Astrocyte (in vitro differentiated cells and primary cell): Measurements from ENCODE around the gene PNPLA5. TPM values are rescaled to one million over a fixed set of nuclear protein-coding genes. Genes with fewer than 3 reads are reported as not detected.

Experiments
- DNase-seq: peaks from one replicate; pipeline ENCODE4 v3.0.0-alpha.2; 2010; ENCODE audit warnings: low read depth
- FAIRE-seq: peaks from 2 replicates; lab custom pipeline; 2011; peaks lifted over from hg19 to GRCh38; lab: Jason Lieb, UNC
- H2AFZ ChIP-seq: 2 replicates; pipeline ENCODE4 v1.6.0; 2012; ENCODE audit warnings: low read depth, low read length, inconsistent platforms
- H3K27ac ChIP-seq: 2 replicates; pipeline ENCODE4 v1.5.1; 2011; ENCODE audit warnings: low read depth, low read length, inconsistent platforms
- H3K27me3 ChIP-seq: 2 replicates; pipeline ENCODE4 v1.6.0; 2011; ENCODE audit warnings: low read length, inconsistent platforms; ENCODE audit not compliant: insufficient read depth
- H3K36me3 ChIP-seq: 2 replicates; pipeline ENCODE4 v1.5.1; 2011; ENCODE audit warnings: low read length, inconsistent platforms; ENCODE audit not compliant: insufficient read depth
- H3K4me1 ChIP-seq: 2 replicates; pipeline ENCODE4 v1.5.1; 2011; ENCODE audit warnings: low read length, inconsistent platforms; ENCODE audit not compliant: insufficient read depth
- H3K4me2 ChIP-seq: 2 replicates; pipeline ENCODE4 v1.6.0; 2012; ENCODE audit warnings: low read length, inconsistent platforms
- H3K4me3 ChIP-seq: 2 replicates; pipeline ENCODE4 v1.5.1; 2011; ENCODE audit warnings: low read depth, mild to moderate bottlenecking, low read length, inconsistent platforms; ENCODE audit not compliant: insufficient read depth
- H3K79me2 ChIP-seq: 2 replicates; pipeline ENCODE4 v1.6.0; 2012; ENCODE audit warnings: mild to moderate bottlenecking, low read length, inconsistent platforms; ENCODE audit not compliant: insufficient read depth
- H3K9ac ChIP-seq: 2 replicates; pipeline ENCODE4 v1.6.0; 2012; ENCODE audit warnings: mild to moderate bottlenecking, low read length, inconsistent platforms
- H3K9me3 ChIP-seq: 2 replicates; pipeline ENCODE4 v1.5.1; 2012; ENCODE audit warnings: low read depth, mild to moderate bottlenecking, low read length, inconsistent platforms; ENCODE audit not compliant: insufficient read depth
- H4K20me1 ChIP-seq: 2 replicates; pipeline ENCODE4 v1.6.0; 2012; ENCODE audit warnings: low read length, inconsistent platforms; ENCODE audit not compliant: insufficient read depth
- H3K27ac Mint-ChIP-seq: one replicate; pipeline ENCODE4 v1.8.0; 2021; ENCODE audit warnings: mild to moderate bottlenecking, mixed read lengths; ENCODE audit not compliant: unreplicated experiment
- H3K27me3 Mint-ChIP-seq: one replicate; pipeline ENCODE4 v1.8.0; 2021; ENCODE audit warnings: low read depth, mixed read lengths; ENCODE audit not compliant: unreplicated experiment
- H3K36me3 Mint-ChIP-seq: one replicate; pipeline ENCODE4 v1.8.0; 2021; ENCODE audit warnings: low read depth, mixed read lengths; ENCODE audit not compliant: unreplicated experiment
- H3K4me1 Mint-ChIP-seq: one replicate; pipeline ENCODE4 v1.8.0; 2021; ENCODE audit warnings: low read depth, mixed read lengths; ENCODE audit not compliant: unreplicated experiment
- H3K4me3 Mint-ChIP-seq: one replicate; pipeline ENCODE4 v1.8.0; 2021; ENCODE audit warnings: mild to moderate bottlenecking, moderate library complexity, mixed read lengths; ENCODE audit not compliant: unreplicated experiment
- H3K9me3 Mint-ChIP-seq: one replicate; pipeline ENCODE4 v1.8.0; 2021; ENCODE audit warnings: mild to moderate bottlenecking, mixed read lengths; ENCODE audit not compliant: unreplicated experiment
- CTCF ChIP-seq: IDR thresholded peaks from 2 replicates; pipeline ENCODE4 v1.5.1; 2011; ENCODE audit warnings: low read depth, mild to moderate bottlenecking, inconsistent platforms, low read length, moderate library complexity; ENCODE audit not compliant: insufficient read depth
- EZH2 ChIP-seq: IDR thresholded peaks from 2 replicates; pipeline ENCODE4 v1.6.1; 2012; ENCODE audit warnings: mild to moderate bottlenecking, low read length, inconsistent platforms; ENCODE audit not compliant: insufficient read depth
- total RNA-seq: library from RNA; stranded (reverse); gene quantifications from 2 replicates; pipeline ENCODE4 v1.2.1, GENCODE V29; 2021

Gene PNPLA5
- total RNA-seq, 1 donor from 2014 or later: not detected

- FAIRE-seq (no peak), DNase-seq (no peak)
- Histone ChIP-seq H3K79me2 (no peaks in the 10 kb centered on the region), H3K27ac (no peak overlapping the region), H2AFZ (no peak overlapping the region), H3K9ac (no peak overlapping the region), H4K20me1 (no peaks in the 10 kb centered on the region), H3K27me3 (peaks cover 39% of the 10 kb centered on the region), H3K36me3 (no peaks in the 10 kb centered on the region), H3K9me3 (no peaks in the 10 kb centered on the region), H3K4me2 (no peak overlapping the region), H3K4me3 (no peak overlapping the region), H3K4me1 (peaks cover 8% of the 10 kb centered on the region)
- TF ChIP-seq EZH2 (no peak), CTCF (no peak)
- H3K9me3 Mint-ChIP-seq: peaks cover 3% of the 10 kb centered on the region
- no peak overlapping the region for H3K27ac Mint-ChIP-seq
- no peaks in the 10 kb centered on the region for H3K4me1 Mint-ChIP-seq
- H3K36me3 Mint-ChIP-seq: no peaks in the 10 kb centered on the region
- H3K4me3 Mint-ChIP-seq: no peak overlapping the region
- H3K27me3 Mint-ChIP-seq: peaks cover 63% of the 10 kb centered on the region
Observed at GRCh38 chr22:43889201-43889859, 2.5 kb downstream of the PNPLA5 start.

- Histone ChIP-seq H2AFZ (no peak overlapping the region), H3K4me2 (no peak overlapping the region), H4K20me1 (no peaks in the 10 kb centered on the region), H3K4me3 (no peak overlapping the region), H3K9me3 (no peaks in the 10 kb centered on the region), H3K4me1 (peaks cover 8% of the 10 kb centered on the region), H3K27ac (no peak overlapping the region), H3K79me2 (no peaks in the 10 kb centered on the region), H3K9ac (no peak overlapping the region), H3K27me3 (peaks cover 39% of the 10 kb centered on the region), H3K36me3 (no peaks in the 10 kb centered on the region)
- FAIRE-seq (no peak), DNase-seq (no peak)
- no peak overlapping the region for H3K4me3 Mint-ChIP-seq
- peaks cover 3% of the 10 kb centered on the region for H3K9me3 Mint-ChIP-seq
- H3K27me3 Mint-ChIP-seq: peaks cover 59% of the 10 kb centered on the region
- H3K4me1 Mint-ChIP-seq: no peaks in the 10 kb centered on the region
- H3K36me3 Mint-ChIP-seq: no peaks in the 10 kb centered on the region
- no peak overlapping the region for H3K27ac Mint-ChIP-seq
- TF ChIP-seq CTCF: no peak
Observed at GRCh38 chr22:43888740-43889139, 3.1 kb downstream of the PNPLA5 start.

- Histone ChIP-seq H3K27ac (no peak overlapping the region), H3K36me3 (no peaks in the 10 kb centered on the region), H3K4me3 (no peak overlapping the region), H3K9ac (no peak overlapping the region), H2AFZ (no peak overlapping the region), H4K20me1 (no peaks in the 10 kb centered on the region), H3K27me3 (peaks cover 33% of the 10 kb centered on the region), H3K4me2 (no peak overlapping the region), H3K9me3 (no peaks in the 10 kb centered on the region), H3K79me2 (no peaks in the 10 kb centered on the region), H3K4me1 (peaks cover 8% of the 10 kb centered on the region)
- no peak overlapping the region for H3K4me3 Mint-ChIP-seq
- DNase-seq: no peak
- no peaks in the 10 kb centered on the region for H3K4me1 Mint-ChIP-seq
- no peak overlapping the region for H3K27ac Mint-ChIP-seq
- peaks cover 3% of the 10 kb centered on the region for H3K9me3 Mint-ChIP-seq
- H3K36me3 Mint-ChIP-seq: no peaks in the 10 kb centered on the region
- FAIRE-seq: no peak
- TF ChIP-seq CTCF (no peak), EZH2 (no peak)
- H3K27me3 Mint-ChIP-seq: peaks cover 53% of the 10 kb centered on the region
Observed at GRCh38 chr22:43887391-43887790, 4.4 kb downstream of the PNPLA5 start.
